D341Med (cell line): ENCODE measurements around the gene FMNL2.
"Not testable (repeated sequence)": the region's sequence is repeated elsewhere in the genome, so short reads cannot be mapped to it uniquely, and the experiment has no call there.

Experiments
- DNase-seq: peaks from one replicate; pipeline ENCODE4 v3.0.0; 2012; ENCODE audit warnings: low spot score

FMNL2 gene

DNA sequence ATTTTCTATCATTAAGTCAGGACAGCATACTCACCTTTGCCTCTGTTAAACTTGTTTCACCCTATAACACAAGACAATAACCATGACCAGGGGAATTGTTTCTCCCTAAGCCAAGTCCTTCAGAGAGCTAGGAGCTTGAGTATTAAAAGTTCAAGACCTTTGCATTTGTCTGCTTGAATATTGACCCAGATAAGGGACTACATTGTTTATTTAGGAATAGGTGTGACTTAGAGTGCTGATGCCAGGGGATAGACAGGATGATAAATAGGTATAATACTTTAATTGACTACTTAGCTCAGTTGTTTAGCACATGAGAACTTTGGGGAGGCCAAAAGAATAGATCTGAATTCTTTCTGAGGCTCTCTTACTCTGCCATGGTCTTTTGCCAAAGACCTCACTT lies 185.8 kb downstream of the FMNL2 start:
- no peak for DNase-seq

DNA sequence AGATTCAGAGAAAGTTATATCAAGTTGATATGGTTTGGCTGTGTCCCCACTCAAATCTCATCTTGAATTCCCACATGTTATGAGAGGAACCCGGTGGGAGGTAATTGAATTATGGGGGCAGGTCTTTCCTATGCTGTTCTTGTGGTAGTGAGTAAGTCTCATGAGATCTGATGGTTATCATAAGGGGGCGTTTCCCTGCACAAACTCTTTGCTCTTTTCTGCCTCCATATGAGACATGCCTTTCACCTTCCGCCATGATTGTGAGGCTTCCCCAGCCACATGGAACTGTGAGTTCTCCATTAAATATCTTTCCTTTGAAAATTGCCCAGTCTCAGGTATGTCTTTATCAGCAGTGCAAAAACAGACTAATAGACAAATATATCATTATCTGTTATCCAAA lies 187.5 kb downstream of the FMNL2 start:
- DNase-seq, result not testable (repeated sequence)

DNA sequence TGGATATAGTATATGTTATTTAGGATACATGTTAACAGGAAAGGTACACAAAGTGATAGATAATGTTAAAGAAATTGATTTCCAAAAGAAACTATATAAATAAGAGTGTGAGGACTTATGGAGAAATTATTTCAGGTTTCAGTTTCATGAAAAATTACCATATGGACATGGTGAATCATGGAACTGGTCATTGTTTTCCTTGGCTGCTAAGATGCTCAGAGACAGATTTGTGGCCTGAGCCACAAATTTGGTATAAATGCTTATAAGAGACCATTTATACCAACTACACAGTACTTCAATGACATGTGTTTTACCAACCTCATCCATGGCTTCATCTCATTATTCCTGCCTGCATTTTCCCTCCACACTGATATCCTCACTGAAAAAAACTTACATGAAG lies 188.1 kb downstream of the FMNL2 start:
- DNase-seq, result no peak

DNA sequence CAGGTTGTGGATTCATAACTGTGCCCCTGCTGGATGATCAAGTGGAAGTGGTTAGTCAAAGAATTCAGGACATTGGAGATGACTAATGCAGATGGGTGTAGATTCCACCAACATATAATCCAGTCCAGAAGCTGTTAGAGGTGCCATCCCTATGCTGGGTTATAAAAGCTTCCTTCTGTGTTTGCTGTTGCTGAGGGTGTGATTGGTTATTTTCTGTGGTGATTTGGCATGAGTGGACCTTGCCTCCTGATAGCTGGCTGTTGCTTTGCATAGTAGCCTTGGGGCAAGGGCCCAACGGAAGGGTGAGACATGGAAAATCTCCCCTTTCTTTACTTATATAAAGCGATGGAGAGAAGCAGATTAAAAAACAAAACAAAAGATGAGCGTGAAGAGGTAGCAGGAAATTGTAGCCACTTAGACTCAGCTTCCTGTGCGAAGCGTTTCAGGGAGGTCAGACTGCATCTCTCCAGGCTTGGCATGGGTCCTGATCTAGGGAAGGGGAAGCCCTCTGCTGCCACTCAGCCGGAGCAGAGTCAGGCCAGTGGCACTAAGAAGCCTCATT lies 190.4 kb downstream of the FMNL2 start:
- no peak for DNase-seq

DNA sequence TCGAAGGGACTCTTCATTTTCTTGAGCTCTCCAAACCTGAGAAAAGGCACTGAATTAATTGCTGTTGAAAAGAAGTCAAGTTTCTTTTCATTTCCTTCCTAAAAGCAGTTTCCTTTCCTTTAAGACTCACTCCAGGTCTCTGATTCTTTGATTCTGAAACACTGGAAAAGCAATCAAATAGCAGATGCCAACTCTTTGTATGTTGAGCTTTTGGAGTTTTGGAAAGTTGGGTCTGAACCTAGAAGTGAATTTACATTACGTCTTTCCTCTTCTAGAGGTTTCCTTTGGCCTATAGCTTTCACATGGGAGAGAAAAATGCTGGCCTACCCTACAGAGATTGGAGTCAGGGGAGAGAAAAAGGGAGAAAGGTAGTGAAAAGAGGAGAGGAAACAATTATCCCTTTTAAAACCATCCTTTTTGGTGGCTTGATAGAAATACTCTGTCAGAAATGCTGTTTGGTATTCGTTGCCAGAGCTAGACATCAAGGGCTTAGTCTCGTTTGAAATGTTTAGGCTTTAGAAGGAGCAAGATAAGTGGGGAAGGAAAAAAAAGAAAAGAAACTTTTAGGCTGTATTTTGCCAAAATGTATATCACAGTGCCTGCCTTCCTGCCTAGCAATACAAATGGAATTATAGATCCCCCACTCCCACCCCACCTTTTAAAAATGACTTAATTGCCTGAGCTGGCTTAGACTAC lies 194.6 kb downstream of the FMNL2 start:
- DNase-seq, result no peak

DNA sequence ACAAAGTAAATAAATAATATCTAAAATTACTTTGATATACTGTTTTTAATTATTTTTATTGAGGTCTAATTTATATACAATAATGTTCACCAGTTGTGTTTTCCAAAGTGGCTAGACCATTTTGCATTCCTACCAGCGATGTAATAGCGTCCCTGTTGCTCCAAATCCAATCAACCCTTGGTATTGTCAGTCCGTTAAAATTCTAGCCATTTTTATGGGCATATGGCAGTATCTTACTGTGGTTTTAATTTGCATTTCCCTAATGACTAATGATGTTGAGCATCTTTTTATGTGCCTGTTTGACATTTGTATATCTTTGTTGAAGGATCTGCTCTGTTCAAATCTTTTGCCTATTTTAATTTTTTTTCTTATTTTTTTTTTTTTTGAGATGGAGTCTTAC lies 197.3 kb downstream of the FMNL2 start:
- no peak for DNase-seq

DNA sequence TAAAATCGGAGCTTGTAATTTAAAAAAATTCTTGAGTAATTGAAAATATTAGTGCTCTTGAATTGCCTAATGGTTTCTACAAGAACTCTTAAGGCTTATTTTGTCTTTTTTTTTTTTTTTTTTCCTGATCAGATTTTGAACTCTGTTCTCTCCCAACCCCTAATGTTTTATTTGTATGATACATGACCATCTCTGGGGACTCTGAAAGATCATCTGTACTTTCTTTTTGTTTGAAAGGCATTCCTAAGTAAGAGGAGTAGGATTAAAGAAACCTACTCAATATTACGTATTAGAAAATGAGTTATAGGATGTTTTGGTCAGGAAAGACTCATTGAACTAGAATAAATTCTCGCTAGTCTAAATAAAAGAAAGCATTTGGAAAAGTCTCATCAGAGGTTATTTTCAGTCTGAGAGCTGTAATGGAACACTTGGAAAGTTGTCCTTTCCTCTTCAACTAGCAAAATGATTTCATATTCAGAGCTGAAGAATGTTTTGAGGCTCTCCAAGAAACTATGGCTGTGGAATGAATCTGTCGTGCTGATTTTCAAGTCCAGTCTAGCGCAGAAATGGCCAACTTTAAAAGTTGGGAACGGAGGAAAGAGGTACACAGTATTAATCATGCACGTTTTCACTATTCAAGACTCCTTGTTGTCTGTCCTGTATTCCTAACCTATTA lies 199.6 kb downstream of the FMNL2 start:
- no peak for DNase-seq

DNA sequence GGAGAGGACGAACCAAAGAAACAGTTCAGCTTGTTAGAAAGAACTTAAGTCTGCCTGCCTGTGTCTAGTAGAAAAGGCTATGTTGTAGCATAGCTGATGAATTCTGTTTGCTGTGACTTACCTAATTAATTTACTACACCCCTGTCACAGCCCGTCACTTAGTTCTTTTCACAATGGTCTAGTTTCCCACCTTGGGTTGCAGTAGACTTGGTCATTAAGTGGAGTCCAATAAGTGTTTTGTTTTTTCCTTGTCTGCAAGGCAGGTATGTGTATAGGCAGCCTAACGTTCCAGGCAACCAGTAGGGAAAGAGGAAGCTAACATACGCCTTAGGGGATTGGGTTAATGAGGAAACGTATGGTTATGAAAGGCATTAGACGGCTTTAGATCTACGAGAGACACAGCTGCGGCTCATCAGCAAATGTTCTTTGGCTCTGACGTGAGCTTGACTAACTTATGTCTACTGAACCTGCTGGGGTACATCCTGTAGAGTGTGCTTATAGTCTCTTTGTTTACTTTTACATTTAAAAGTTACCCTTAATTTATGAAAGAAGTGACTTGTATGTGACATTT lies 202.2 kb downstream of the FMNL2 start:
- peak; percentile 37 for DNase-seq

DNA sequence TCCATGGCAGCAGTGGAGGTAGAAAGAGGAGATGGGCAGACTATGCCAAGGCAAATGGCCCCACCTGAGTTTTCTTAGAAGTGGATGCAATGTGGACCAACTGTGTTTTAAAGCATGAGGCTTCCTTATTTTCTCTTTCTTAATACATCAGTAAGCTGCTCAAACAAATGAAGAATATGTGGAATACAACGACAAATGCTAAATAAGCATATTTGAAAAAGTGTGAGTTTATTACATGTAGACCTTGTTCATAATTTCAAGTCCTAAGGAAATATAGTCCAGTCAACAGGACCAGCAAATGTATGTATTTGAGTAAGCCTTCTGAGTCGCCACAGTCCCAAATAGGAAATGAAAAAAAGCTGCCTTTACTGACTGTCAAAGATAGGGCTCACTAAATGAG lies 204.4 kb downstream of the FMNL2 start:
- no peak for DNase-seq

DNA sequence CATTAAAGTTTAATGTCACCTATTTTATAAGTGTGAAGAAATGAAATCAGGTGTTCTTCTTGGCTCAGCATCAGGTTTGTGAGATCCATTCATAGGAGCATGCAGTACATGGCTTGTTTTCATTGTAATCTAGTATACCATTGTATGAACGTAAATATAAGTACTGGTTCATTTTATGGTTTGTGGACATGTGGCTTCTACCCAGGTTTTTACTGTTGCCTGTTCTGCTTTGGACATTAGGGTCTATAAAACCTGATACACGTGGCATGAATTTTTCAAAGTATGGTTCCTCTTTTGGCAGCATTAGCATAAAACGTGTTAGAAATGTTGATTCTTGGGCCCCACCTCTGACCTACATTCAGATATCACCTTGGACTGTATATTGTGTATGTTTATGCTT lies 206.7 kb downstream of the FMNL2 start:
- no peak for DNase-seq

DNA sequence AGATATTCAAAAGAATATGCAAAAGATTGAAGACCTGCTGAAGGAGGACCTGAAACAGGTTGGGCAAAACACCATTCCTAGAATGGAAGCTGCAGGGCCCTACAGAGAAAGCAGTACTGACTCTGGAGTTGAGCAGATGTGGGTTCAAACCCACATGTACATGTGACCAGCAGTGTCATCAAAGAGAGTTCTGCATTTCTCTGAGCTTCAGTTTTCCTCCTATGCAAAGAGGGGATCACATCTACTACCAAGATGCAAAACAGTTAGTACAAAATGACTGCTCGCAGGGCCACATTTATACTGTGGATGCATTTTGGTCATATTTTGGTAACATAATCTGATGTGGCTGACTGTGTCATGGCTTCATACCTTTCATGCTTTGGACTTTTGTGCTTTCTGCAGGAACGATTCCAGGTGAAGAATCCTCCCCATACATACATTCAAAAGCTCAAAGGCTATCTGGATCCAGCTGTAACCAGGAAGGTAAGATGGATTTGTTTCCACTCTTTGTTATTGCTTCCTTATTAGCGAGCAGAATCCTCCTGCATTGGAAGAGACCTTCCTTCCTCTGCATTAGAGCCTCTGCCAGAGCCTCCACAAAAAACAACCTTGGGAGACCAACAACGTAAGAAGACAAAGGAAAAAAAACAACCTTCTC lies 207.5 kb downstream of the FMNL2 start:
- no peak for DNase-seq

DNA sequence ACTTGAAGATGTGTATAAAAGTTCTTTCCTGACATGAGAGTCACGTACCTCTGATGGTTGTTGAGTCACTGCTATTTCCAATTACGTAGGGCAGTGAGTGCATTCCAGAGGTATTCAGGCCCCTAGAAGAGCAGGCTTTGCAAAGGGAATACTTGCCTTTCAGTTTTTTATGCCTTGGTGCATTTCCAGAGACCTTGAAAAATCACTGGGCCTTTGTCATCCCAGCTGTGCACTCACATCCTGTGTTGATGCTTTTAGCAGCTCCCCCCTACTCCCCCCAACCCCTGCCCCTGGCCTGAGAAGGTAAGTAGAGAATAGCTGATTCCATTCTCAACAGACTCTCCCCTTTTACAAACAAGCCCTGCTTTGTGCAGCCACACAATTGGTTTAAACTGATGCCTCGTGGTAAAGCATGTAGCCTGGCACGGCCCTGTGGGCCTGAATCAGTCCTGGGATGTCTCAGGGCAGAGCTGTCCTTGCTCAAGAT lies 208.1 kb downstream of the FMNL2 start:
- no peak for DNase-seq

DNA sequence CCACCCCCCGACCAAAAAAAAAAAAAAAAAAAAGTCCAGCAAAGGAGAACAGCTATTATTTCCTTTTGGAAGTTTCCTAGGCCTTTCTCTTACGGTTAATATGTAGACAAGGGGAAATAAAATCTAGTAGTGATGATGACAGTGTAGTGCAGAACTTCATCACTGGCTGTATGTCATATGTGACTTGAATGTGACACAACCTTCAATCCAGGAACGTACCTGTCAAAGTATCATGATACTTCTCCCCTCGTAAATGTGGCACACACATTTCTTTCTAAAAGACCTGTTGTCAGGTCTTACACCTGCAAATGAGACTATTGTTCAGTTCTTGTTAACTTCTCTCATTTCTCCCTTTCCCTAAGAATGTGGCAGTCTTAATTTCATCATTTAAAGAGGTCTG lies 208.7 kb downstream of the FMNL2 start:
- DNase-seq, result no peak

DNA sequence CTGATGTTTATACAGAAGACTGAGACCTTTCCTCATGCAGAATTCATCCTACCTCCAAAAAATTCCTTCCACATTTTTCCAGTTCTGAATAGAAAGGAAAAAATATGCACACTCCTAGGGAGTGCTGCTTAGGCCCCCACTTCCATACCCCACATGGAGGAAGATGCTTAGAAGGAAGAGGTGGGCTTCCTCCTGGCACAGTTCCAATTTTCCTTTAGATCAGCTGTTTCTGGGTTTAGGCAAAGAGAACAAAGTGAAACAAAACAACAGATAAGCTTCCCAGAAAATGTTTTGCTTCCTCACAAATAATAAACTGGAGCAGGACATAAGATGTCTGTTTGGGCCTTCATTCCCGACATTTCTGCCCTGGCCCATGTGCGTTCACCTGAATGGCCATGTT lies 209.7 kb downstream of the FMNL2 start:
- no peak for DNase-seq

DNA sequence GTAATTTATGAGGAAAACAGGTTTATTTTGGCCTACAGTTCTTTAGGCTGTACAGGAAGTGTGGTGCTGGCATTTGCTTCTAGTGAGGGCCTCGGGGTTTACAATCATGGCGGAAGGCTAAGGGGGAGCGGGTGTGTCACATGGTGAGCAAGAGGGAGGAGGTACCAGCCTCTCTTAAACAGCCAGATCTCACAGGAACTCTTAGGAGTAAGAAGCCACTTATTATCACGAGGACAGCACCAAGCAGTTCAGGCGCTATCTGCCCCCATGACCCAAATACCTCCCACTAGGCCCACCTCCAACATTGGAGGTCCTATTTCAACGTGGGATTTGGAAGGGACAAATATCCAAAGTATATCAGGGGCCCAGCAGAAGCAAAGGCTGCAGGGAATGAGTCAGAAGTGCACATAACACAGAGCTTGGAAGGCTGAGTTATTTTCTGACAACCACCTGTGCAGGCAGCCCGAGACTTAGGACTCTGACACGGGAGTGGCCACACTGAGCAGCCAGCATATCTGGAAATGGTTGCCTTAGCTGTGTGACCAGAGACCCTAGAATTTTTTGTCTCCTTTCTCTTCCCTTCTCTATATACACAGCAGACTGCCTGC lies 211.4 kb downstream of the FMNL2 start:
- no peak for DNase-seq

DNA sequence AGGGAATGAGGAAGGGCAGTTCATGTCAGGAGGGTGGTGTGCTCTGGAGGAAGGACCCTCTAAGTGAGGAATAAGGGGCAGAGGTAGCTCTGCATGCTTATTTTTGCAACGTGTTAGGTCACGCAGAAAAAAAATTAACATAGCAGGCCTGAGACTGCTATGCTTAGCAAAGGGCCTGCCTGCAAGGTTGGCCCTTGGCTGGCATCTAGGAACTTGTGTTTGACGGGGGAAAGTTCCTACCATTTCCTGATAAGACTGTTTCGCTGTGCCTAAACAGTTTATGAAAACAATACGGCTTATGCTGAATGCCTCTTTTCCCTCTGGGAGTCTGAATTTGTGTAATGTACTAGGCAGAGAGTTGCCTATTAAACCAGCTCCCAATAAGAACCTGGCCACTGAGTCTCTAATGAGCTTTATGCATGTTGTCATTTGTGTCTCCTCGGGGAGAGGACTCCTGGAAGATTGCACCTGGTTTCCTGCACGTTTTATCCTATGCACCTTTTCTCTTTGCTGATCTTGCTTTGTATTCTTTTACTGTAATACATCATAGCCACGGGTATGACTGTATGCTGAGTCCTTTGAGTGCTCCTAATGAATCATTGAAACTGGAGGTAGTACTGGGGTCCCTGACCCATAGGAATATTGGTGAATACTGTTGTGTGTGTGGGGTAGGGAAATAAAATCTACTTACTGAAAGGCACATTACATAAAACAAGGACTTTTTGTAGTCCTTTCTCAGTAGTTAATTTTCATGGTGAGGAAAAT lies 213.3 kb downstream of the FMNL2 start:
- no peak for DNase-seq

DNA sequence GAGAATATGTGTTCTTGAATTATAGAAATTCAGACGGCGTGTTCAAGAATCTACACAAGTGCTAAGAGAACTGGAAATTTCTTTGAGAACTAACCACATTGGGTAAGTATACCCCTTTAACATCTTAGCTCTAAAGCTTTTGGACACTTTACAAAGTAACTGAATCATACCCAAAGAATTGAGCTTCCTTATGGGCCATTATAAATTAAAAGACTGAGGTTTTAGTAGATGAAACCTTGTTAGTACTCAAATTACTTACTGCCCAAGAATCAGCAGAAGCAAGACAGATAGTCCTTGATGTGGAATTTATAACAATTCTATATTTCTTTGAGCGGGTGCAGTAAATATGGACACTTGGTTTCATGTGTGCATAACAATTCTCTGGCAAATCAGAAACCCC lies 214.0 kb downstream of the FMNL2 start:
- no peak for DNase-seq

DNA sequence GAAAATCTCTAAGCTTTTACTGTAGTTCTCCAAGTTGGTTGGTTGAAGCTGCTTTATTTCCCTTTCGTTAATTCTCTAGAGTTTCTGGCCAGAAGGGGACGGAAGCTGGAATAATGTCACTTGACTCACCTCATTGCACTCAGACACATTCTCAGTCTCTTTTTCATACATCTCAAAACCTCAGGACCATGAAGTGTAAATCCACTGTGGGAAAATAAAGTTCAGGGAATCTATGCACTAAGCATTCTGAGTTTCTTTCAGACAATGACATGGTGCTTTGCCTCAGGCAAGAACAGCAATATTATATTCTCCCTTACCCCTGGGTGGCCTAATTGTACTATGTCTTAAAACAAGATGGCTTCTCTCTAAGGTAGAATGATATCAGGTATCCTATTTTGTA lies 214.4 kb downstream of the FMNL2 start:
- DNase-seq, result no peak

DNA sequence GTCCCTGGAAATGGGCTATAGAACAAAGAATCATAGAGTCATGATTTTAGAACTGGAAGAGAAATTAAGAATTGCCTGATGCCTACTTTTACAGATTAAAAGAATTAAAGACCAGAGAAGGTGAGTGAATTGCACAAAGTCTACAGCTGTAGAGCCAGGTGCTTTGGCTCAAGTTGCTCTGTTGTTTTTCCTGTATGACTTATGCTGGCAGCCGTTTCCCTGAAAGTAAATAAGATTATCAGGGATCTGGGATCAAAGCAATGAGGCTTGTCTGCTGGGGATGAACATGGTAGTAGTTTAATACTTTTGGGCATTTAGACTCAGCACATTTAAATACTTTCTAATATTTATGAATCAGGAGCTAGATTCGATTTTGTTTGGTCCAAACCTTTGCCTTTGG lies 215.4 kb downstream of the FMNL2 start:
- DNase-seq, result peak; percentile 50

DNA sequence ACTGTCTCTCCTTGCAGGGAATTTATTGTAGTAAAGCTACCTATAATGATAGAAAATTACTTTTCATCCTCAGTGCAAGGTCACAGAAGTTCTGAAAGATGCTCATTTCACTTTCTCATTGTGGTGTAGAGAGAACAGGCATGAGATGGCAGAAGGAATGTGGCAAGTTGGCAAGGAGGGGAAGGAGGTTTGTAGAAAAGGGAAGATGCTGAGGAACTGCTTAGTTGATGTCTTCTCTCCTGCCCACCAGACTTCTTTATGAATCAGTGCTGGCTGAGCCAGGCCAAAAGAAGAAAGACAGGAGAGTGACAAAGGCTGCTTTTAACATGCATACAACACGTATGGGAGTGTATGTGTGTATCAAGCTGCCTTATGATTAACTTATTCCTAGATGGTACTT lies 217.9 kb downstream of the FMNL2 start:
- no peak for DNase-seq

DNA sequence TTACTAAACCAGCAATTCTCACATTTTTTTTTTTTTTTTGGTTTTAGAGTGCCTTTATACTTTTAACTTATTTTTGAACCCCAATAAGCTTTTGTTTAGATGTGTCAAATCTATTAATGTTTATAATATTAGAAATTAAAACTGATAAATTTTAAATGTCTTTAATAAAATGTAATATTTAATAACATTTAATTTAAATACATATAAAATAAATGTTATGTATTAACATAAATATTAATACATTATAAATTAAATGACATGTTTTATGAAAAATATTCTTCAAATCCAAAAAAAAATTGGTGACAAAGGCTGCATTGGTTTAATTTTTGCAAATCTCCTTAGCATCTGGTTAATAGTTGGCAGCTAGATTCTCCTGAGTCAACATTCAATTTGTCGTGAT lies 218.5 kb downstream of the FMNL2 start:
- no peak for DNase-seq

DNA sequence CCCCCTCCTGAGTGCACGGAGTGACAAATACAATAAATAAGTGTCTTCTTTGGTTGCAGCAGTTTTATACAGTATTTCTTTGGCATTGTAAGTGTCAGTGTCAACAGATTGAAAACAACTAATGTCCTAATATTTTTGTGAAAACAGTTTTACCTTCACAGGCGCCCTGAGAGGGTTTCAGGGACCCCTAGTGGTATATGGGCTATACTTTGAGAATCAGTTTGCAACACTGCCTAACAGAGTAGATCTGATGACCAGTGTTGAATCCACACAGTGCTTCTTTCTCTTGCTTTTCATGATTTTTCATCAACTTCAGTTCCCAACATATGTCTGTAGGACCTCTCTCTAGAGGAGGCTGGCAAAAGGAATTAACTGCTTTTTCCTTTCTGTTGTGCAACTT lies 220.1 kb downstream of the FMNL2 start:
- no peak for DNase-seq
